HG03469 (cell line): ENCODE data around the gene CIB4.
"Not testable (repeated sequence)": the region's sequence is repeated elsewhere in the genome, so short reads cannot be mapped to it uniquely, and the experiment has no call there.

ENCODE experiments used
- ATAC-seq: cut with Tn5 transposase; IDR thresholded peaks from one replicate; pipeline ENCODE4 v1.9.1; 2021; ENCODE audit warnings: mild to moderate bottlenecking, moderate library complexity, moderate number of reproducible peaks; ENCODE audit not compliant: unreplicated experiment

The CIB4 gene

DNA sequence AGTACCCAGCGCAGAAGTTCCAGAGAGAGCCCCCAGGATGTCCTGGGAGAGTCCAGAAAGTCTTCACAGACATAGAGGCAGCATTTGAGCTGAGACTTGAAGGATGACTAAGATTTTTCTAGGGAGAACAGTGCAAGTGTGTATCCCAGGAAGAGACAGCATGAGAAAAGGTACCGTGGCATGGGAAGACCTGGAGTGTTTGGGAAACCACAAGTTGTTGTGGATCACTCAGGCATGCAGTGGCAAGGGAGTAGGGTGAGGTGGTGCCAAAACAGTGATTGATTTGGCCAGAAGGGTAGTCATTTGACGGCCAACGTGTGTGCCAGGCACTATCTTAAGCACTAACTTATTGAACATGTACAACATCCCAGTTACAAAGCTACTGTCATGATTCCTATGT lies 26.9 kb upstream of the CIB4 start:
- ATAC-seq: no peak

DNA sequence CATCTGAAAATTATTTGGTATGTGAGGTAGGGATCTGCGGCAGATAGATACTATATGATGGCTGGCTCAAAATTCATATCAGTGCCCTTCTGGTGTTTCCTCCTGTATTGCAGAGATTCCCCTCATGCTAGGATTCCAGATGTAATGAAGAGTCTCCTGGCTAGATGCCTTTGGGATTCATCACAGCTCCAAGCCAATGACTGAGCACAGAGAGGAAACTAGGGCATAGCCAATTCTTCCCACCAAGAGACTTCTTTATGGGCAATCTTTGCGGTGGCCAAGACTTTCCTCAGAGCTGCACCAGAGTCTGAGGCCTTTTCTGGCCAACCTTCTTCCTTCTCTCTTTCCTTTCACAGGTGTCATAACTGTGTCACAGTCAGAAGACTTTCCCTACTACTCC lies 25.5 kb upstream of the CIB4 start:
- ATAC-seq: no peak

DNA sequence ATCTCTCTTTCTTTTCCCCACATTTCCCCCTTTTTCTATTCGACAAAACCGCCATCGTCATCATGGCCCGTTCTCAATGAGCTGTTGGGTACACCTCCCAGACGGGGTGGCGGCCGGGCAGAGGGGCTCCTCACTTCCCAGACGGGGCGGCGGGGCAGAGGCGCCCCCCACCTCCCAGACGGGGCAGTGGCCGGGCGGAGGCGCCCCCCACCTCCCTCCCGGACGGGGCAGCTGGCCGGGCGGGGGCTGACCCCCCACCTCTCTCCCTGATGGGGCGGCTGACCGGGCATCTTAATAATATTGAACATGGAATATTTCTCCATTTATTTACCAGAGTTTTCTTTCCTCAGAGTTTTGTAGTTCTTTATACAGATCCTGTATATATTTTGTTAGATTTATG lies 24.1 kb upstream of the CIB4 start:
- ATAC-seq: not testable (repeated sequence)

DNA sequence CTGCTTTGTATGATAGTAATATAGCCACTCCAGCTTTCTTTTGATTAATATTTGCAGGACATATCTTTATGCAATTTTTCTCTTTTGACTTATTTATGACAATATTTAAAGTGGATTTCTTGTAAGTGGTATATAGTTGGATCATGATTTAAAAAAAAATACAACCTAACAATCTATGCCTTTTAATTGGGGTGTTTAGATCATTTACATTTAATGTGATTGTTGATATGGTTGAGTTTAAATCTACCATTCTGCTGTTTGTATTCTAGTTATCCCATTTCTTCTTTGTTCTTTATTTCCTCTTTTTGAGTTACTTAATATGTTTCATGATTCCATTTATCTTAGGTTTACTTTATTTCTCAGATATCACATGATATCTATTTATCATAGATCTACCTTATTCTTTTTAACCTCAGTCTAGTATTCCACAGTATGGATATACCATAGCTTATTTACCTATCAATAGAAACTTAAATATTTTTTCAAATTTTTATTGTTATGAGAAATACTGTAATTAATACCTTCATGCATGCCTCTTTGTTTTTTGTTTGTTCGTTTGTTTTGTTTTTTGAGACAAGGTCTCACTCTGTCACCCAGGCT lies 19.3 kb upstream of the CIB4 start:
- ATAC-seq: no peak

DNA sequence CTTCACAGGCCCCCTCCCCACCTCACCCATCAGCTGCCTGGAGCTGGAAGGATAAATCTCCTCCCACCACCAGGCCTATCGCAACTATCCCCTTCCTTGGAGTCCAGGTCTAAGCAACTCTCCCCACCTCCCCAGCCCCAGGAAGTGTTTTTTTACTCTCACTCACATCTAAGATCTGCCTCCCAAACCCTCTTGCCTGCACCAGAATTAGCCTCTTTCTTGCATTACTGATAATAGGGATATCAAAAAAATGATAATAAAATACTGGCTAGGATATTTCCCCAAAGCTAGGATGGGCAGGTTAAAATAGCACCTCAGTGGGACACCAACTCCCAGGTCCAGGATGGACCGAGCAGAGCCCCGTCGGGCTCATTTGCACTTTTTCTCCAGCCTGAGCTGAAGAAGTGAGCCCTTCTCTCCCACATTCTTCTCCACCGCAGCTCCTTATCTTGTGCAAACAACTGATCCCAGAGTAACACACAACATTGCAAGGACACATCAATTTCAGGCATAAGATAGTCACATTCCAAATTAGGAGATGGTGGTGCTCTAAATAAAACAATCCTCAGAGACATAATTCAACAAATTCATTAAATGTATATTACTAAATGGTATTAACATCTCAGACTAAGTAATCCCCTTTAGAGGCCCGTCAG lies 17.7 kb upstream of the CIB4 start:
- ATAC-seq: no peak

DNA sequence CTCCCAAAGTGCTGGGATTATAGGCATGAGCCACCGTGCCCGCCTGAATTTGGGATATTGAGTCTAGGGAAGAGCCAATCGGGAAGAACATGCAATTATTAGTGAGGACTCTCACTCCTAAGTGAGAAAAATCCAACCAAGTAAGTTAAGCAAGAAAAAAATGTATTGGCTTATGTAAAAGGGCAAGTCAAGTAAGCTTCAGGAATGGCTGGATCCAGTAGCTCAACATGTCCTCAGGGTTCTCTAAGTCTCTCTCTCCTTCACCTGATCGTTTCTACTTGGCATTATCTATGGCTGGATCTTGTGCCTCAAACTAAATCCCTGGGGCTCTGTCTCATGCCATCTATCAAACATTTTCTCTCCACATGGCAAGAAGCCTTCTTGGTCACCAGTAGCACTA lies 16.1 kb upstream of the CIB4 start:
- ATAC-seq: no peak

DNA sequence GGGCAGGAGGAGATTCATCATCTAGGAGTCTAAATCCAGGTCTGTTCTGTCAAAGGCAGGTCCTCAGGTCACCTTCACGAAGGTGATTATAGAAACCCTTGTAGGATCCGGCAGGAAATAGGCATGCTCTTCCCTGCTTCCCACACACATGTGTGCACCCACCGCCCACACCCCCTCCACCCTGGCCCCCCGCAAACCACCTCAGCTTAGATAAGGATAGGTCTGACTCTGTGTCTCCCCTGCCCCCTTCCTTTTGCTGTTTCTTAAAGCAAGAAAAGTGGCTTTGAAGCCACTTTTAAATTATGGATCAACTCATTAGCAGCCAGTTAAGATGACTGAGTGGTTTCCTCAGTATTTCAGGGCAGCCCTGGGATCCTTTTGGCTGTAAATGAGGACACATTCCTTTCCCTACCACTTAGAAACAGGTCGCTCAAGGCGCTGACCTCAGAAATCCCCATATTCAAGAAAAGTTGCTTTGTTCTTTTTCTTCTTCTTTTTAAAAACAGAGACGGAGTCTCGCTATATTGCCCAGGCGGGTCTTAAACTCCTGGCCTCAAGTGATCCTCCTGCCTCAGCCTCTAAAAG lies 14.5 kb upstream of the CIB4 start:
- ATAC-seq: no peak

DNA sequence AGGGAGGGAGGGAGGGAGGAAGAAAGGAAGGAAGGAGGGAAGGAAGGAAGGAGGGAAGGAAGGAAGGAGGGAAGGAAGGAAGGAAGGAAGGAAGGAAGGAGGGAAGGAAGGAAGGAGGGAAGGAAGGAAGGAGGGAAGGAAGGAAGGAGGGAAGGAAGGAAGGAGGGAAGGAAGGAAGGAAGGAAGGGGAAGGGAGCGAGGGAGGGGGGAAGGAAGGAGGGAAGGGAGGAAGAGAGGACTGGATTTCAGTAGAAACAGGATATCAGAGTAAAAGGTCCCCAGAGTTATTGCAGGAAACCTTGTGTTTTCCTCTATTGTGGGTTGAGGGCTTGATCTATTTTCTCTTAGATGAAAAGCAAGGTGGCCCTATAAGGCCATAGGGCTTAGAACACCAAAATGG lies 14.0 kb upstream of the CIB4 start:
- ATAC-seq: not testable (repeated sequence)

DNA sequence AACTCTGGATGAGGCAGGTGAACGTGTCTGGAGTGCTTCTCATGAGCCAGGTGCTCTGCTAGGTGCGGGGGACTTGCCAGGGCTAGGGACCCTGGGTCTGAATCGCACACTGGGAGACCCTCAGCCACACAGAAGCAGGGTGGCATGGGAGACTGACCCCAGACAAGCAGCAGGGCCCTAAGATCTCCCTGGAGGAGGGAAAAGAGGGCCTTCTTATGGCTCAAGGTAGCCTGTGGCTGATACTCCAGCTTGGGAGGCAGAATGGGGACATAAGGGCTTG lies 12.8 kb upstream of the CIB4 start:
- no peak for ATAC-seq

DNA sequence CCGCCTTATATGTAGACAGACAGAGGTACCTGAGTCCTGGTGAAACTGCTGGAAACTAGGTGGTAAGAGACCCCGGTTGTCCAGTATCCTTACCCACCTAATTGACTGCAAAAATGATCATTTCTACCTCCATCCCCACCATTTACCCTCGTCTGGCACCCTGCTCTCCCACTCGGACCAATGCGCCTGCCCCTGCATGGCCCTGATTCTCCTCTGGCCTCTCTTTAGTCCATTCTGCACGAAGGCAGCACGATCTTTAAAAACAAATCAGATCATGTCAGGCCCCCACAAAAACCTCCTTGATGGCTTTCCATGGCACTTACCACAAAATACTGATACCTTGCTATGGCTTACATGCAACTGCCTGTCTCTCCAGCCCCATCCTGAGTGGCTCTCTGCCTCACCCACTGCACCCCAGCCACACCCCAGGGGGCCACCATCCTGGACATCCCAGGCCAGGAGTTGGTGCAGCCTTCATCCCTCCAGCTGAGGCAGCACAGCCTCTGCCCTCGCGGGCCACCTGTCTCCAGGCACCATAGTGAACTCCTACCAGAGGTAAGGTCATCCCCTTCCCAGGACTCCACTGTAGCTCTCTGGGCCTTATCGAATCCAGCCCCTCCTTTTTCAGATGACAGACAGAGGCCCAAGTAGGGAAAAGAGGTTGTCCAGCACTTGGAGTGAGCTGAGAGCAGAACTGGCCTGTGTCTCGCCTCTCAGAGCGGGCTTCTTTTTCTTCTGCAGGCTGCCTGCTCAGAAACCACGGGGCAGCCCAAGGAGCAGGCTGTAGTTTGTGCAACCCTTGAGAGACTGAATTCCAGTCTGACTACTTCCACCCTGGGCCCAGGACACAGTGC lies 12.3 kb upstream of the CIB4 start:
- no peak for ATAC-seq

DNA sequence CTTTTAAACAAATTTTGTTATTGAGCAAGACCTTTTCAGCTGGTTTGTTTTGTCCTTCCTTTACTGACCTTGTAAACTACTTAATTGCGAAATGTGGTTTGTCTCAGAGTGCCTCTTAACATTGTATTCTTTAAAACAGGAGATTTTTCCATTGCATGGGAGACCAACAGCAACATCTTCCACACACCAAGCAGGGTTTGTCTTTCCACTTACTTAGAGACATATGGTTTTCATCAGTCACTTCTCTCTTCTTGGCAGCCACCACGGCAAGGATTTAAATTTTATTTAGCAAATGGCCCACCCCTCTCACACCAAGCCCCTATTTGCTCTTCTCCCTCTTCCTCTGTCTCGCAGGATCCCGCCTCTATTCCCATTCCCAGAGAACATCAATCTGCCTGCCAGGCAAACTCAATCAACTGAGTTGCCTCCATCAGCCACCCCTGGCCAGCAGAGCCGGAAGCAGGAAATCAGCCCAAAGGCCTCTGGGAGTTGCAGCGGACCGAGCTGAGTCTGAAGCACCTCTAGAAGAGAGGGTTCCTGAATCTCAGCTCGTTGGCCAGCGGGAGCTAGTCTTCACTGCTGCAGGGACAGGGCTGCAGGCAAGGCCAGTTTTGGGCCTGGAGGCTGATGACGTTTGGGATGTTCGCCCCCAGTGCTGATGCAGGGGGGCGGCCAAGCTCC lies 11.3 kb upstream of the CIB4 start:
- no peak for ATAC-seq

DNA sequence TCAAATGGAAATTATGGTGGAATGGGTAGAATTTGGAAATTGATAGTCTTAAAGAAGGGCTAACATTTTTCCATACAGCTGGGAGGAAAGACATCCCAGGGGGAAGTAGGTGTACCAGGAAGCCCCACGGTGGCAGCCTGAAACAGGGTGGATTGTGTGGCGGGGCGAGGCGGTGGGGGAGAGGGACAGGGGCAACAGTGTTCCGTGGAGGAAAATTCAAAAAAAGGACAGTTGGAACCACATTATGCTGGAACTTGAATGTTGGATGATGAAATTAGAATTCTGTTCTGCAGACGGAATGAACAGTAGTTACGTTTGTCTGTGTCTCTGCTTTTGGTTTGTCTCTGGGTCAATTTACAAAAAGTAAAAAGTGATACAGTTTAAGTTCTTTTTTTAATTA lies 10.6 kb upstream of the CIB4 start:
- no peak for ATAC-seq

DNA sequence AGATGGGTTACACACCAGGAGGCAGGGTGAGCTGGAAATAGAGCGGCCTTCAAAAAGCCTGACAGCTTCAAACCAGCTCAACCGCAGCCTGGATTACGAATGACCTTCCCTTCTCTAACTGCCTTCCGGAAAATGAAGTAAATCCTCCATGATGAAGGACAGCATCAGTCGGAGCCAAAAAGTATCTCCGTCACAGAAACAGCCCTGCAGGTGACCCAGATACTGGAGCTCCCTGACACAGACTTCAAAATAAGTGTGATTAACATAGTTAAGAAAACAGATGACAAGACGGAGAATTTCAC lies 10.3 kb upstream of the CIB4 start:
- ATAC-seq: no peak

DNA sequence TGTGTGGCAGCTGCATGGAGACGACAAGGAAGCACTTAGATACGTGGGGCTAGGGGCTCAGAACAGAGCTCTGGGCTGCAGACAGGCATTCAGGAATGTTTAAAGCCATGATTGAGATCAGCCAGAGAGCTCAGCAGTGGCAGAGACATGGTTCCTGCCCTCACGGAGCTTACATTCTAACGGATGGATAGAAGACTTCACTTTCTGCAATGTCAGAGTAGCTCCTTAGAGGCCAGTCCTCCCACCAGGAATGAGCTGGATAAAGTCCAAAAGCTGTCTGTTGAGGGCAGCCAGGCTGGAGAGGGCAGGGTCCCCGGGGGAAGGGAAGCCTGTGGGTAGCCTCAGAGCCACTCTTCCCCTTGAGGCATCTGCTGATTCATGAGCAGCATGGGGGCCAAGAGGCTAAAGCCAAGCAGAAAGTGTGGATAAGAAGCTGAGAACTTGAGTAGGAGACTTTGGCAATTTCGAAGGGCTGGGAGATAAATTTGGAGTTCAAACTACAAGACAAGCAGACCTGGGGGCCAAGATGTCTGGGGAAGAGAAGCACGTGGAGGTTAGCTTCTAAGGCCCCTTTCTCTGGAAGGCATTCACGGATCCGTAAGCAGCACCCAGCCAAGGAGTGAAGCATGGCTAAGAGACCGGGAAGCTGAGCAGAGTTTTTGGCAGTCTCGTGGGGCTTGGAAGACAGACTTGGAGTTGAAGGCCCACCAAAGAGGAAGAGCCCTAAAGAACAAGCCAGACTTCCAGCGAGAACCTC lies 9.7 kb upstream of the CIB4 start:
- no peak for ATAC-seq

DNA sequence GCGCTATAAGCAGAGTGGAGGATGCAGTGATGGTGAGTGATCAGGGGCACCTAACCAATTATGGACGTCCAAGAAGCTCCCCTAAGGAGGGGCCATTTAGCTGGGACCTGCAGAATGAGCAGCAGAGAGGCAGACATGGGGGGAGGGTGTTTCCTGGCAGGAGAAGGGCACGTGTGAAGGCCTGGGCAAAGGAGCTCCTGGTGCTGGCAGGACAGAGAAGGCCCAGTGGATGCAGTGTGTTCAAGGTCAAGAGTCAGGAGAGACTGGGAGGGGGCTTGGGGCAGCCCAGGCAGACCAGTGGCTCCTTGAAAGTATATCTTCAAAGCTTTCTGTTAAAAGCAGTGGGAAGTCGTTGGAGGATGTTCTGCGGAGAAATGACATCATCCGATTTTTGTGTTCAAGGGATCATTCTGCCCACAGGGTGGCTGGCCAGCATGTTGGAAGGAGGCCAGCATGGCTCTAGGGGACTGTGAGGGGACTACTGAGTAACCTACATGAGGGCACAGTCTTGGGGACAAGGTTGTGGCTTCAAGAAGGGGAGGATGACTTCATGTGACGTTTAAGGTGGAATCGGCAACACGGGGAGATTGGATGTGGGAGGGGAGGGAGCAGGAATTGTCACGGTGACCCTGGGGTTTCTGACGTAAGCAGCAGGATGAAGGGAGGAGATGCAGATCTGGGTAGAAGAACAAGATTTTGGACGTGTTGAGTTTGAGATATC lies 9.0 kb upstream of the CIB4 start:
- no peak for ATAC-seq

DNA sequence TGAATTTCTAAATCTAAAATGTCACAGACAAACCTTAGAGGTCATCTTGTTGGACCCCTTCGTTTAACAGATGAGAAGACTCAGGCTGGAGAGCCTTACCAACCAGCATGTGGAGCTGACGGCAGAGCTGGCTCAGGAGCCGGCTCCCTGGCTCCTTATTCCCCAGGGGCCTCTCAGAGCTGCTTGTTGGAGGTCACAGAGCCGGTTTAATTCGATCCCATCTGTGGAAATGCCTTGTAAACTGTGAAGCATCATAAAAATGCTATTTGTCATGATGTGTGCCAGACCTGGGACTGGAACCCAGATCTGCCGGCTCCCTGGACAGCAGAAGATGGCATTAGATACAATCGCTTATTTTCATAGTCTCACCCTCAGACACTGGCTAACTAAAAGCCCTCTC lies 8.2 kb upstream of the CIB4 start:
- no peak for ATAC-seq

DNA sequence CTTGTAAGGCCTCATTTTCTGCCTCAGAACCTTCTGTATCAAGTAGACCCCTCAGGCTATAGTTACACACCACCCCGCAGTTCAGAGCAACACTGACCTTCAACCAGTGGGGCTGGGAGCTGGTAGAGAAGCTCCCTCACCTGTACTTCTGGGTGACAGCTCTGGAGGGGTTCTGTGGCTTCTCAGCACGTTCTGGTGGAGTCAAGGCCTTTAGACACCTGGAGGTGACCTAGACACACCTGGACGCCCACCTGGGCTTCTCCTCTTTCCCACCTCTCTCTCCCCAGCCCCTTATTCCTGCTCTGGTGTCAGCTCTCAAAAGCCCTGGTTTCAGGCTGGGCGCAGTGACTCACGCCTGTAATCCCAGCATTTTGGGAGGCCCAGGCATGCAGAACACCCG lies 7.3 kb upstream of the CIB4 start:
- ATAC-seq: no peak

DNA sequence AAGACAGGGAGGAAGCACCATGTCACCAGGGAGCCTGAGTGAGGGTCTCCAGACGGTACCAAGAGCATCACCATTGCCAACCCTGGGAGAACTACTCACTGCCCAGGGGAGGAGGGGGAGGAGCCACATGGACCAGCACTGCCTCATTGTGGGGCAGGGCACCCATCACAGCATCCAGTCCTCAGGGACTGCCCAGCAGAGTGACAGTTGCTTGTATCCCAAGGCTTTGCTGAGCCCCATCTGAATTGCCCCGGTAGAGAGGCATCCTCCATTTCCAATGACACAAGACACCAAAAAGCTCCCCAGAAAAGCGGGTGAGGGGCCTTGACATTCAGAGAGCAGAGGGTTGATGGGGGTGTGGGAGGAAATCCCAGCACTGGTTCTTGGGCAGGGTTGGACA lies 6.8 kb upstream of the CIB4 start:
- ATAC-seq: no peak

DNA sequence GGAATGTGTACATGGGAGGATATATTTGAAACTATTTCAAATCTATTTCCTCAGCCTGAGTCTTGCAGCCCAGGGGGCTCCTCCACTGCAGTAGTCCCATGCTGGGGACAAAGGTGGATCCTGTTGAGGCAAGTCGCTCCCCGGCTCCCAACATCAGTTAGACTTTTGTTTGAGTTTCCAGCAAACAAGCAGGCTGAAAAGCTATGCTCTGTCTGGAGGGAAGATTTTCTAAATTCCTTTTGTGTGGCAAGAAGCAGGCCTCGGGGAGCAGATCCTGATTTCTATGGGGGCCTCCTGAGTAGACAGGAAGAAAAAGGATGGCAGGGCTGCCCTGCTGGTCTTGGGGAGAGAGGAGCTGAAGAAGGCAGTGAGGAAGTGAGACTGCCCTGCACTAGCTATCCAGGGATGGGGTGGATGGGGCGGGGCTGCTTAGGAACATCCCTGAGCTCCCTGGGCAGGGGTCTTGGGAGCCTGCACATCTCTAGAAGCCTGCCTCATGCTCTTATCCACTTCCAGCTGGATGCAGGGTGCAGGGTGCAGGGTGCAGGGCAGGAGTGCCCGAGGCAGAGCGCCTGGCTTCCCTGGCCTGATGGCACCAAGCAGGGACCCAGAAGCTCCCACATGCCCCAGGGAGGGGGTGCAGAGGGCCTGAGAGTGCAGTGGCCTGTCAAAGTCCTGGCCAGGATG lies 6.0 kb upstream of the CIB4 start:
- no peak for ATAC-seq

DNA sequence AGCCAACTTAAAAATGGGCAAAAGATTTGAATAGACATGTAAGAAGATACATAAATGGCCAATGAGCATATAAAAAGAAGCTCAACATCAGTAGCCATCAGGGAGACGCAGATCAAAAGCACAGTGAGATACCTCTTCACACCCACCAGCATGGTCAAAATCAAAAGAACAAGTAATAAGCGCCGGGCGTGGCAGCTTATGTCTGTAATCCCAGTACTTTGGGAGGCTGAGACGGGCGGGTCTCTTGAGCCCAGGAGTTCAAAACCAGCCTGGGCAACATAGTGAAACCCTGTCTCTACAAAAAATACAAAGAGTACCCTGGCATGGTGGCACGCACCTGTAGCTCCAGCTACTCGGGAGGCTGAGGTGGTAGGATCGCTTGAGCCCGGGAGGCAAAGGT lies 4.6 kb upstream of the CIB4 start:
- no peak for ATAC-seq
